IPS-20b (cell line): ENCODE data around the gene THAP5.

Experiments
- H3K27ac ChIP-seq: one replicate; pipeline ENCODE4 v1.5.1; 2013; ENCODE audit warnings: low read length
- H3K27me3 ChIP-seq: 2 replicates; pipeline ENCODE4 v1.6.1; 2013; ENCODE audit warnings: mild to moderate bottlenecking, low read length, inconsistent platforms; ENCODE audit not compliant: insufficient read depth
- H3K36me3 ChIP-seq: 2 replicates; pipeline ENCODE4 v1.6.1; 2013; ENCODE audit warnings: low read depth, mild to moderate bottlenecking, inconsistent platforms, low read length, moderate library complexity; ENCODE audit not compliant: insufficient read depth
- H3K4me1 ChIP-seq: 2 replicates; pipeline ENCODE4 v1.6.1; 2013; ENCODE audit warnings: mild to moderate bottlenecking, control low read depth, inconsistent platforms, low read length, moderate library complexity; ENCODE audit not compliant: insufficient read depth
- H3K4me3 ChIP-seq: 2 replicates; pipeline ENCODE4 v1.5.1; 2013; ENCODE audit warnings: mild to moderate bottlenecking, low read length, inconsistent platforms
- H3K9ac ChIP-seq: 2 replicates; pipeline ENCODE4 v1.6.1; 2013; ENCODE audit warnings: low read depth, mild to moderate bottlenecking, inconsistent platforms, low read length, moderate library complexity
- H3K9me3 ChIP-seq: 2 replicates; pipeline ENCODE4 v1.6.1; 2013; ENCODE audit warnings: mild to moderate bottlenecking, low read depth, low read length, inconsistent platforms; ENCODE audit not compliant: insufficient read depth

THAP5 gene

DNA sequence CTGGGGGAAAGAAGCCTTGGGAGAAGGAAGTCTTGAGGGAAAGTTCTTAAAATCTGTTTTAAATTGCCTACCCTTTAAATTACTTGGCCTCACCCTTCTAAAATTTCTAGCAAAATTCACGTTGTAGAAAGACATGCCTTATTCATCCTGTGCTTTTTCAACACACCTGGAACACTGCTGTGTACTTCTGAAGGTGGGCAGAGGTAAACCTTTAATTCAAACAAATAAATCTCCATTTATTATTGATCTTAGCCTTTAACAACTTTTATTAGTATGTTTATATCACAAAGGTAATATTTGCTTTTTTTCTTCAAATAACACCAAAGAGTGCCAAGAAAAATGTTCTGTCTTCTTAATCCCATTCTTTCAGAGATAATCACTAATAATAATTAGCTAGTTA, 30.9 kb upstream of the THAP5 start:
- no peaks in the 10 kb centered on the region for H3K9me3 ChIP-seq
- no peak overlapping the region for H3K9ac ChIP-seq
- no peak overlapping the region for H3K27ac ChIP-seq
- no peaks in the 10 kb centered on the region for H3K36me3 ChIP-seq
- H3K4me1 ChIP-seq = peaks cover 6% of the 10 kb centered on the region; the same call in 1 of the 2 replicates
- no peak overlapping the region for H3K4me3 ChIP-seq
- H3K27me3 ChIP-seq = no peaks in the 10 kb centered on the region

DNA sequence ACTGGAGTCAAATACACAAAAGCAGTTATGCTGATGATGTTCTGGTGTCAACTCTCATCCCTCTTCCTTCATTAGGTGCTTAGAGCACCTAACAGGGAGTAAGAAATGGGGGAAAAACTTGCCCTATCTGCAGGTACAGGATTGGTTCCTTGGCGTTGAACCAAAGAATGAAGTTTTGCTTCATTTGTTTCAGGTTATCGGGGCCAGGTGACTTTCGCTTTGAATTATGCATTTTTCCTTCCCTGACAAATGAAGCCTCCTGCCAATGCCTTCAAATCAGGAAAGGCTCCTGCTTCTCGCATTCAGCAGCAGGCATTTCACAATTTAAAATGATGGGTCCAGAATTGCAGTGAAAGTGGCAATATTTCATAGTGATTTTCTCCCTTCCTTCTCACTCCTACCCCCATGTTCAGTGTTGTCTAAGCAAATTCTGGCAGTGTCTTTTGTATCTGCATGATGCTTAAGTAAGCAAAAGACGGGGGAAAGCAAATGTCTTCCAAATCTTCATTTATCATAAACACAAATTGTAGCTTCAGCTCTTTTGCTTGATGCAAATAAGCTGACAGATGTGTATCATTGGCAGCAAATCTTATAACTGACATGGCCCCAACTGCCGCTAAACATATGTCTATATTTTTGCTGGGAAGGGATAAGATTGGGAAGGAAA, 29.5 kb upstream of the THAP5 start:
- Histone ChIP-seq H3K4me3 (no peak overlapping the region), H3K9me3 (no peaks in the 10 kb centered on the region), H3K27ac (no peak overlapping the region), H3K4me1 (peaks cover 3% of the 10 kb centered on the region; the same call in 1 of the 2 replicates), H3K9ac (no peak overlapping the region), H3K36me3 (no peaks in the 10 kb centered on the region), H3K27me3 (no peaks in the 10 kb centered on the region)

DNA sequence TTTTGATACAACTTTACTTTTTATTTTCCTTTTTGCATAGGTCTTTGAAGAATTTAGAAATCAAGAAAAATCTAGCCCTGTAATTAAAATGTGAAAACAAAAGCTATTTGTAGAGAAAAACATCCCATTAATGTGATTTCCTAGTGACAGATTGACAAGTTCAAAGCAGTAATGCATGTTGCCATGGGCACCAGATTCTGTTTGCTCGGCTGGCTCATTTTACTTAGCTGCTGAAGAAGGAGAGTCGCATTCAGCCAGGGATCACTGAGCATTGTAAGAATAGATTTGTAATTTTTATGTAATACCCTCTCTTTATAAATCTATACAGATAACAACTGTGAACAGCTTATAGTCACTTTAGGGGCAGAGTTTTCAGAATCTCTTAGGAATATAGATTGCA, 28.6 kb upstream of the THAP5 start:
- Histone ChIP-seq H3K4me3 (no peak overlapping the region), H3K36me3 (no peaks in the 10 kb centered on the region), H3K4me1 (peaks cover 6% of the 10 kb centered on the region; the same call in 1 of the 2 replicates), H3K9ac (no peak overlapping the region), H3K27me3 (no peaks in the 10 kb centered on the region), H3K9me3 (no peaks in the 10 kb centered on the region), H3K27ac (no peak overlapping the region)

DNA sequence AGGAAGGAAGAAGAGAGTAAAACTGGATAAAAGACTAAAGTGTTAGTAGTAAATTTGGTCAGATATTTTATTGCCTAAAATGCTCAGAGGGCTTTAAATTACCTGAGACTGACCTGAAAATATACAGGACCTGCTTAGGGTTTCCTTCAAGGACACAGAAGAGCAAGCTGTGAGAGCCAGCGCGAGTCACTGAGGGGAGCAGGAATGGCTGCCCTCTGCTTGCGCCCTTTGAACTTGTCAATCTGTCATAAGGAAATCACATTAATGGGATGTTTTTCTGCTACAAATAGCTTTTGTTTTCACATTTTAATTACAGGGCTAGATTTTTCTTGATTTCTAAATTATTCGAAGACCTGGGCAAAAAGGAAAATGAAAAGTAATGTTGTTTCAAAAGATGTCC, 27.1 kb upstream of the THAP5 start:
- Histone ChIP-seq H3K9me3 (no peaks in the 10 kb centered on the region), H3K27ac (no peak overlapping the region), H3K9ac (no peak overlapping the region), H3K4me3 (no peak overlapping the region), H3K4me1 (peaks cover 11% of the 10 kb centered on the region; the same call in 1 of the 2 replicates), H3K27me3 (no peaks in the 10 kb centered on the region), H3K36me3 (no peaks in the 10 kb centered on the region)

DNA sequence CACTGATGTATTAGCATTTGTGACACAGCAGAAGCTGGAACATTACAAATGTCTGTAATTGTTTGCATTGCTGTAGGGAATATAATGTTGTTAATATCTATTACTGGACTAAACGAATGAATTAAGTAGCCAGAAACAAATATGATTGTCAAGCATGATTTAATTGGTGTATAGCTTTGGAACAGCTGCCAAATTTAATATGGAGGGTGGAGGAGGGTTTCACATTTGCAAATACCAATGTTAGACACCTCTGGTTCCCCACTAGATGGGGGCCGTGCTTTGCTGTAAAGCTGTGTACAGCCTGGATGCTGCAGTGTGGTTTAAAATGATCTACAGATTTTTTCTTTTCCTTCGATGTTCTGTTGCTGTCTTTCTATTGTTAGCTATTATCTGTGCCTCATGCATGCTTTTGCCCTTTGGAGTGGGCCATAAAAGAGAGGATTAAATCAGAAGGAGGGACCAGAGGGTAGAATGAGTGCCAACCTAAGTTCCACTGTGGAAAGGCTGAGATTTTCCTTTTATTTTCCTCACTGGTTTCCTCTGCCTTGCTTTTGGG, 23.2 kb upstream of the THAP5 start:
- no peaks in the 10 kb centered on the region for H3K27me3 ChIP-seq
- H3K9ac ChIP-seq = no peak overlapping the region
- no peaks in the 10 kb centered on the region for H3K36me3 ChIP-seq
- H3K9me3 ChIP-seq = no peaks in the 10 kb centered on the region
- no peak overlapping the region for H3K4me3 ChIP-seq
- H3K4me1 ChIP-seq = peaks cover 11% of the 10 kb centered on the region; the same call in 1 of the 2 replicates
- no peak overlapping the region for H3K27ac ChIP-seq

DNA sequence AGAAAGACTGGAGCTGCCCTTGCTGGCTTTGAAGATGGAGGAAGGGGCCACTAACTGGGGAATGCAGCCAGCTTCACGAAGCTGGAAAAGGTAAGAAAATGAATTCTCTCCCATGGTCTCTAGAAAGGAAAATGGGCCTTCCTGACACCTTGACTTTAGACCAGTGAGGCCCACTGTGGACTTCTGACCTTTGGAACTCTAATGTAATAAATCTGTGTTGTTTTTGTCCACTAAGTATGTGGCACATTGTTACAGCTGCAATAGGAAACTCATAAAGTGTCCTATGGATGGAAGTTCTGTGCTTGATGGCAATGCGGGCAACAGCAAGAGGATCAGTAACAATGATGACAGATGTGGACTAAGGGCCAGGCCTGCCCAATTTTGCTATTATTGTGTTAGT, 21.1 kb upstream of the THAP5 start:
- Histone ChIP-seq H3K4me3 (no peak overlapping the region), H3K9me3 (no peaks in the 10 kb centered on the region), H3K36me3 (no peaks in the 10 kb centered on the region), H3K27me3 (no peaks in the 10 kb centered on the region), H3K27ac (no peak overlapping the region), H3K9ac (no peak overlapping the region), H3K4me1 (peaks cover 11% of the 10 kb centered on the region; the same call in 1 of the 2 replicates)

DNA sequence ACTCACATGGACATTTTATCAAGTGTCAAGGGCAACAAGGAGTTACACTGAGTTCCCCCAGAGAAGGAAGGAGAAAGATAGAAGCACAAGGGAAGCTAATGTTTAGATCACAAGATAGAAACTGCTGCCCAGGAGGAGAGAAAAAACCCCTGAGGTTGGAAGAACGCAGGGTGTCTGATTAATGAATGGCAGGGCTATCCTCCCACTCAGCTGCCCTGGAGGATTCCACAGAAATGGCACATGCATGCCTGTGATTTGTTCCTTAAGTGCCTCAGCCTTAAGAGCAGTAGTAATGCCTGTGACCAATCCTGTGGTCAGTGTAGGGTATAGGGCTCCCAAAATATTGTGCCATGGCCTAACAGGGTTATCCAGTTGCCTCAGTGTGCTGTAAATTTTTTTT, 20.4 kb upstream of the THAP5 start:
- H3K4me1 ChIP-seq = peaks cover 11% of the 10 kb centered on the region; the same call in 1 of the 2 replicates
- no peaks in the 10 kb centered on the region for H3K36me3 ChIP-seq
- no peak overlapping the region for H3K4me3 ChIP-seq
- H3K9ac ChIP-seq = no peak overlapping the region
- no peak overlapping the region for H3K27ac ChIP-seq
- no peaks in the 10 kb centered on the region for H3K27me3 ChIP-seq
- no peaks in the 10 kb centered on the region for H3K9me3 ChIP-seq

DNA sequence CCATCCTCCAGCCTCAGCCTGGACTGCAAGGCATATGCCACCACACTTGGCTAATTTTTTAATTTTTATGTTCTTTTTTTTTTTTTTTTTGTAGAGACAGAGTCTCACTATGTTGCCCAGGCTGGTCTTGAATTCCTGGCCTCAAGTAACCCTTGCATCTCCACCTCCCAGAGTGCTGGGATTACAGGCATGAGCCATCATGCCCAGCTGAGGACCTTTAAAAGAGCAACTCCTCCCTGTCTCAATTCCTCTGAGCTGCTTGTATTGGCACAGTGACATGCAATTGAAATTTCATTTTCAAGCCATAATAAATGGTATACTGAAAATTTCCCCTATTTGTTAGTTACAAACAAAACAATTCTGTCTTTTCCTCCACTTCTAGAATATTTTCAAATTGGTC, 19.7 kb upstream of the THAP5 start:
- Histone ChIP-seq H3K4me3 (no peak overlapping the region), H3K9ac (no peak overlapping the region), H3K27ac (no peak overlapping the region)

DNA sequence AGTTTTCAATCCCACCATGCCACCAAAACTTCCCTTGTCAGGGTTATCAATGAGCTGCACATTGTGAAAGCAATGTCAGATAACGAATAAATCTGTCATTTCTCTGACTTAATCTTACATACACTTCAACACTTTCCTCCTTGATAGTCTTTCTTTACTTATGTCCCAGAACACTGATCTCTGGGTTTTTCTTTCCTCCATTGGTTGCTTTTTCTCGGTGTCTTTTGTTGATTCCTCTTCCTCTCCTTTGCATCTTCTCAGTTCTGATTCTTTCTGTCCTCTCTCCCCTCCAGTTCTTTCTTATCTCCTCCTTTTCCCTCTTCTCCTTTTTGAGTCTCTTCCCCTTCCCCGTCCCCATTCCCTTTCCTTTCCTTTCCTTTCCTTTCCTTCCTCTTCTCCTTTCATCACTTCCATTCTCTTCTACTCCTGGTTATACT, 16.8 kb upstream of the THAP5 start:
- Histone ChIP-seq H3K27ac (no peak overlapping the region), H3K27me3 (no peaks in the 10 kb centered on the region), H3K36me3 (no peaks in the 10 kb centered on the region), H3K4me3 (no peak overlapping the region), H3K9me3 (no peaks in the 10 kb centered on the region), H3K4me1 (peaks cover 10% of the 10 kb centered on the region; the same call in 1 of the 2 replicates), H3K9ac (no peak overlapping the region)

More for the DNA sequence above, 19.7 kb upstream of the THAP5 start:
- H3K9me3 ChIP-seq = no peaks in the 10 kb centered on the region
- no peaks in the 10 kb centered on the region for H3K27me3 ChIP-seq
- H3K4me1 ChIP-seq = peaks cover 11% of the 10 kb centered on the region; the same call in 1 of the 2 replicates
- no peaks in the 10 kb centered on the region for H3K36me3 ChIP-seq

DNA sequence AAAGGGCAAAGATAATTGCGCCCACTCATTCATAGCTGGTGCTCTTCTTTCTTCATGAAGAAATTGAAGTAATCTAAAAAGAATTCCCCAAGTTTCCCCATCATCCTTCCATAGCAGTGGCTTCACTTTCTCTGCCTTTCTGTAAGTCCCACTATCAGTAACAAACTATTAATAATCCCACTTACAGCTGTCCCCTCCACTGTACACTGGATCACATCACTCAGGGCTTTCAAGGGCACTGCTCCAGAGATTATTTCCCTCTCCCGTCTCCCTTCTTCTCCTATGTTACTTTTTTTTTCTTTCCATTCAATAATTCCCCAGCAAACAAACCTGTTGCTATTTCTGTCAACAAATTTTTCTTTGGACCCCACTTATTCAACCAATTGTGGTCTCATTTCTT, 16.3 kb upstream of the THAP5 start:
- Histone ChIP-seq H3K27ac (no peak overlapping the region), H3K9ac (no peak overlapping the region), H3K36me3 (no peaks in the 10 kb centered on the region), H3K4me3 (no peak overlapping the region), H3K9me3 (no peaks in the 10 kb centered on the region), H3K4me1 (peaks cover 13% of the 10 kb centered on the region; the same call in 1 of the 2 replicates), H3K27me3 (no peaks in the 10 kb centered on the region)

DNA sequence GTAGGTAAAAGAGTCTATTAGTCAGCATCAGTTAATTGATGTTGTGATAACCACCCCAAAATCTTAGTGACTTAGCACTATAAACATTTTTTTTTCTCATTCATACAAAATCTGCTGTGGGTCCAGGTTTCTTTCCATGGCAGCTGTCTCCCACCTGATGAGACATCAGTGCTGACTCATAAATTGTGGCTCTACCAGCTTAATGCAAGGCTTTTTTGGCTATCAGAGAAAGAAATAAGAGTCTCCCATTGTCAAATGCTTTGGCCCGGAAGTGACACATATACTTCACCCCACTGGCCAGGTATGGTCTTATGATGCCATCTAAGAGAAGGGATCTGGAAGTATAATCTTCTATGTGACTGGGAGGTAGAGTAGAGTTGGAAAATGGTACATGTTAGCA, 14.7 kb upstream of the THAP5 start:
- H3K9me3 ChIP-seq = peaks cover 12% of the 10 kb centered on the region; the same call in 1 of the 2 replicates
- peaks cover 13% of the 10 kb centered on the region; the same call in 1 of the 2 replicates for H3K4me1 ChIP-seq
- H3K9ac ChIP-seq = no peak overlapping the region
- H3K27me3 ChIP-seq = no peaks in the 10 kb centered on the region
- H3K4me3 ChIP-seq = no peak overlapping the region
- no peak overlapping the region for H3K27ac ChIP-seq
- H3K36me3 ChIP-seq = peaks cover 7% of the 10 kb centered on the region
